Naive thymus-derived CD4-positive, alpha-beta T cell (primary cell): ENCODE data around the gene STX11. TPM values are rescaled to one million over a fixed set of nuclear protein-coding genes. Genes with fewer than 3 reads are reported as not detected.

Experiments used
- ATAC-seq: fragments of 150-1000 bp; cut with Tn5 transposase; 2 replicates; pipeline ENCODE4 v1.10.0; 2021; ENCODE audit warnings: mild to moderate bottlenecking, moderate library complexity
- CTCF ChIA-PET: fragments of 350-600 bp; sonication (Branson Sonifier 250); formaldehyde crosslinking; loops from one replicate; lab custom pipeline; 2021; ENCODE audit warnings: antibody characterized with exemption; lab: Charles Lee
- POLR2A ChIA-PET: fragments of 350-600 bp; sonication (Branson Sonifier 250); formaldehyde crosslinking; loops from one replicate; lab custom pipeline; 2021; ENCODE audit warnings: antibody characterized with exemption, inconsistent platforms; lab: Charles Lee
- DNase-seq, 9 donors: peaks; one replicate each; pipeline versions ENCODE4 v3.0.0 to v3.0.0-alpha.2; 2020 to 2022; ENCODE audit warnings: mixed read lengths in 1 of 9
- H3K27ac ChIP-seq: one replicate; pipeline ENCODE4 v1.7.0; 2013; ENCODE audit warnings: mild to moderate bottlenecking, low read depth, low read length, moderate library complexity
- H3K27me3 ChIP-seq, 2 donors: one replicate each; pipeline ENCODE4 v1.7.0; 2013; ENCODE audit warnings: low read length in 2 of 2, mild to moderate bottlenecking in 2 of 2, moderate library complexity in 2 of 2; ENCODE audit not compliant: control insufficient read depth in 2 of 2, insufficient read depth in 2 of 2
- H3K36me3 ChIP-seq, 3 experiments: 1 replicate in 2 of 3; 2 replicates in 1 of 3; pipeline ENCODE4 v1.7.0; 2013; ENCODE audit warnings: low read length in 3 of 3, mild to moderate bottlenecking in 3 of 3, moderate library complexity in 1 of 3; ENCODE audit not compliant: insufficient read depth in 3 of 3, control insufficient read depth in 2 of 3
- H3K4me1 ChIP-seq, 2 donors: one replicate each; pipeline ENCODE4 v1.7.0; 2013; ENCODE audit warnings: low read length in 2 of 2, mild to moderate bottlenecking in 2 of 2, moderate library complexity in 1 of 2; ENCODE audit not compliant: control insufficient read depth in 2 of 2, insufficient read depth in 2 of 2
- H3K4me3 ChIP-seq: 2 replicates; pipeline ENCODE4 v1.7.0; 2013; ENCODE audit warnings: mild to moderate bottlenecking, low read length
- H3K9me3 ChIP-seq, 3 experiments: 1 replicate in 2 of 3; 2 replicates in 1 of 3; pipeline ENCODE4 v1.7.0; 2013; ENCODE audit warnings: low read length in 3 of 3; ENCODE audit not compliant: control insufficient read depth in 2 of 3
- H3K27ac Mint-ChIP-seq, 9 donors: one replicate each; pipeline ENCODE4 v1.8.0; 2020 to 2022; ENCODE audit warnings: mixed read lengths in 9 of 9, mild to moderate bottlenecking in 8 of 9, moderate library complexity in 5 of 9, inconsistent platforms in 2 of 9
- H3K27me3 Mint-ChIP-seq, 5 donors: one replicate each; pipeline ENCODE4 v1.8.0; 2021 to 2022; ENCODE audit warnings: mixed read lengths in 5 of 5, mild to moderate bottlenecking in 1 of 5
- H3K36me3 Mint-ChIP-seq, 5 donors: one replicate each; pipeline ENCODE4 v1.8.0; 2020 to 2022; ENCODE audit warnings: mixed read lengths in 5 of 5, mild to moderate bottlenecking in 3 of 5, inconsistent platforms in 1 of 5
- H3K4me1 Mint-ChIP-seq, 7 donors: one replicate each; pipeline ENCODE4 v1.8.0; 2020 to 2022; ENCODE audit warnings: mixed read lengths in 7 of 7, mild to moderate bottlenecking in 3 of 7, inconsistent platforms in 1 of 7
- H3K4me3 Mint-ChIP-seq, 10 donors: one replicate each; pipeline ENCODE4 v1.8.0; 2020 to 2022; ENCODE audit warnings: mild to moderate bottlenecking in 10 of 10, mixed read lengths in 10 of 10, moderate library complexity in 6 of 10, inconsistent platforms in 2 of 10
- H3K9me3 Mint-ChIP-seq, 11 donors: one replicate each; pipeline ENCODE4 v1.8.0; 2020 to 2022; ENCODE audit warnings: mixed read lengths in 11 of 11, mild to moderate bottlenecking in 4 of 11, inconsistent platforms in 1 of 11, moderate library complexity in 1 of 11
- intact Hi-C, 2 donors: fragments of 100-400 bp; cut with micrococcal nuclease; formaldehyde crosslinking; loops; one replicate each; pipeline ENCODE4 v1.15.1; 2023
- polyA plus RNA-seq, 2 donors: library from polyadenylated mRNA; unstranded; fragments of 300-500 nt; fragmentation: Illumina TruSeq; gene quantifications; one replicate each; pipeline ENCODE4 v1.2.3, GENCODE V29; 2021
- total RNA-seq, 6 experiments: library from RNA in 5 of 6; stranded (reverse) in 5 of 6; gene quantifications; 1 replicate in 5 of 6; 2 replicates in 1 of 6; pipeline ENCODE4 v1.2.3 and lab custom pipeline; 2021 to 2026

The STX11 gene
- total and polyA plus RNA-seq, 7 experiments from 2014 or later, result 1.9 to 60.5 (median 2.7) TPM

GRCh38 chr6:144159223-144159622 lies 8.9 kb downstream of the STX11 start:
- Histone ChIP-seq H3K4me1 (peaks cover 0 to 8% of the 10 kb centered on the region in 2 donors), H3K36me3 (no peaks in the 10 kb centered on the region), H3K9me3 (no peaks in the 10 kb centered on the region), H3K27me3 (no peaks in the 10 kb centered on the region), H3K27ac (no peak overlapping the region), H3K4me3 (no peak overlapping the region)
- Mint-ChIP-seq H3K27me3 (no peaks in the 10 kb centered on the region), H3K4me1 (peaks cover 0 to 33% (median 0%) of the 10 kb centered on the region in 7 donors), H3K4me3 (no peak overlapping the region), H3K36me3 (peaks cover 3 to 32% (median 8%) of the 10 kb centered on the region in 5 donors), H3K9me3 (no peaks in the 10 kb centered on the region), H3K27ac (no peak overlapping the region)
- ChIA-PET CTCF (no interaction called here), POLR2A (no interaction called here)
- peak; percentile 12 for ATAC-seq
- DNase-seq, result no peak
- intact Hi-C loops, result loop anchor here in 1 of 2 donors (10.0 kb wide), 2 partner anchors 714 to 1224 kb away; no protein-coding TSS in a partner anchor

- Mint-ChIP-seq H3K4me3 (no peak overlapping the region), H3K4me1 (peaks cover 0 to 27% (median 0%) of the 10 kb centered on the region in 7 donors), H3K27ac (no peak overlapping the region), H3K27me3 (no peaks in the 10 kb centered on the region), H3K36me3 (peaks cover 3 to 30% (median 8%) of the 10 kb centered on the region in 5 donors), H3K9me3 (no peaks in the 10 kb centered on the region)
- Histone ChIP-seq H3K27ac (no peak overlapping the region), H3K4me3 (no peak overlapping the region), H3K36me3 (no peaks in the 10 kb centered on the region), H3K27me3 (no peaks in the 10 kb centered on the region), H3K9me3 (no peaks in the 10 kb centered on the region), H3K4me1 (peaks cover 0 to 8% of the 10 kb centered on the region in 2 donors)
- no peak for DNase-seq
- ATAC-seq, result peak; percentile 44
- intact Hi-C loops, result loop anchor here in 1 of 2 donors (10.0 kb wide), 2 partner anchors 715 to 1225 kb away; no protein-coding TSS in a partner anchor
- ChIA-PET POLR2A (no interaction called here), CTCF (no interaction called here)
Observed at GRCh38 chr6:144159742-144160141, 9.4 kb downstream of the STX11 start.

- ChIA-PET POLR2A (no interaction called here), CTCF (no interaction called here)
- Histone ChIP-seq H3K4me3 (no peak overlapping the region), H3K36me3 (no peaks in the 10 kb centered on the region), H3K9me3 (no peaks in the 10 kb centered on the region), H3K27ac (no peak overlapping the region), H3K4me1 (peaks cover 0 to 2% of the 10 kb centered on the region in 2 donors), H3K27me3 (no peaks in the 10 kb centered on the region)
- intact Hi-C loops, result no loop called here
- peaks cover 0 to 20% (median 0%) of the 10 kb centered on the region in 7 donors for H3K4me1 Mint-ChIP-seq
- no peak overlapping the region for H3K27ac Mint-ChIP-seq
- ATAC-seq (no peak), DNase-seq (no peak)
- H3K27me3 Mint-ChIP-seq, result no peaks in the 10 kb centered on the region
- H3K36me3 Mint-ChIP-seq, result peaks cover 3 to 30% (median 8%) of the 10 kb centered on the region in 5 donors
- no peak overlapping the region for H3K4me3 Mint-ChIP-seq
- no peaks in the 10 kb centered on the region for H3K9me3 Mint-ChIP-seq
Observed at GRCh38 chr6:144160431-144161005, 10.2 kb downstream of the STX11 start.

- POLR2A ChIA-PET, result no interaction called here
- ATAC-seq, result peak; percentile 64
Observed at GRCh38 chr6:144161975-144162374, 11.7 kb downstream of the STX11 start.

GRCh38 chr6:144162977-144163376 lies 12.7 kb downstream of the STX11 start:
- Mint-ChIP-seq H3K9me3 (no peaks in the 10 kb centered on the region), H3K27ac (no peak overlapping the region), H3K4me1 (peaks cover 0 to 10% (median 0%) of the 10 kb centered on the region in 7 donors), H3K4me3 (no peak overlapping the region), H3K36me3 (peaks cover 0 to 22% (median 8%) of the 10 kb centered on the region in 5 donors), H3K27me3 (no peaks in the 10 kb centered on the region)
- Histone ChIP-seq H3K27me3 (no peaks in the 10 kb centered on the region), H3K4me3 (no peak overlapping the region), H3K9me3 (no peaks in the 10 kb centered on the region), H3K36me3 (no peaks in the 10 kb centered on the region), H3K27ac (no peak overlapping the region), H3K4me1 (no peaks in the 10 kb centered on the region)
- peak; percentile 55 for ATAC-seq
- CTCF ChIA-PET, result no interaction called here
- intact Hi-C loops, result no loop called here
- POLR2A ChIA-PET, result no interaction called here
- no peak for DNase-seq

More at GRCh38 chr6:144161975-144162374, 11.7 kb downstream of the STX11 start:
- H3K27ac Mint-ChIP-seq, result no peak overlapping the region
- peaks cover 0 to 12% (median 0%) of the 10 kb centered on the region in 7 donors for H3K4me1 Mint-ChIP-seq
- H3K36me3 Mint-ChIP-seq, result peaks cover 3 to 25% (median 8%) of the 10 kb centered on the region in 5 donors
- H3K27ac ChIP-seq, result no peak overlapping the region
- H3K4me3 ChIP-seq, result no peak overlapping the region
- DNase-seq, result no peak
- no peaks in the 10 kb centered on the region for H3K27me3 ChIP-seq
- H3K9me3 ChIP-seq, result no peaks in the 10 kb centered on the region
- CTCF ChIA-PET, result no interaction called here
- no peaks in the 10 kb centered on the region for H3K36me3 ChIP-seq
- intact Hi-C loops, result no loop called here
- H3K4me3 Mint-ChIP-seq, result no peak overlapping the region
- no peaks in the 10 kb centered on the region for H3K4me1 ChIP-seq
- H3K27me3 Mint-ChIP-seq, result no peaks in the 10 kb centered on the region
- no peaks in the 10 kb centered on the region for H3K9me3 Mint-ChIP-seq

- DNase-seq (no peak), ATAC-seq (no peak)
- no peak overlapping the region for H3K4me3 Mint-ChIP-seq
- ChIA-PET CTCF (no interaction called here), POLR2A (no interaction called here)
- peaks cover 0 to 16% (median 0%) of the 10 kb centered on the region in 7 donors for H3K4me1 Mint-ChIP-seq
- H3K27ac Mint-ChIP-seq, result no peak overlapping the region
- Histone ChIP-seq H3K4me3 (no peak overlapping the region), H3K9me3 (no peaks in the 10 kb centered on the region), H3K36me3 (no peaks in the 10 kb centered on the region), H3K27me3 (no peaks in the 10 kb centered on the region), H3K27ac (no peak overlapping the region), H3K4me1 (no peaks in the 10 kb centered on the region)
- H3K36me3 Mint-ChIP-seq, result peaks cover 0 to 36% (median 11%) of the 10 kb centered on the region in 5 donors
- no peaks in the 10 kb centered on the region for H3K9me3 Mint-ChIP-seq
- no peaks in the 10 kb centered on the region for H3K27me3 Mint-ChIP-seq
- intact Hi-C loops, result no loop called here
Observed at GRCh38 chr6:144165784-144166183, 15.5 kb downstream of the STX11 start.

GRCh38 chr6:144170044-144170443 lies 19.7 kb downstream of the STX11 start:
- CTCF ChIA-PET, result no interaction called here
- Histone ChIP-seq H3K27ac (no peak overlapping the region), H3K9me3 (no peaks in the 10 kb centered on the region), H3K36me3 (no peaks in the 10 kb centered on the region), H3K27me3 (no peaks in the 10 kb centered on the region), H3K4me1 (no peaks in the 10 kb centered on the region), H3K4me3 (no peak overlapping the region)
- DNase-seq (no peak), ATAC-seq (no peak)
- Mint-ChIP-seq H3K27me3 (no peaks in the 10 kb centered on the region), H3K36me3 (peaks cover 0 to 50% (median 18%) of the 10 kb centered on the region in 5 donors), H3K4me1 (peaks cover 0 to 9% (median 0%) of the 10 kb centered on the region in 7 donors), H3K4me3 (no peak overlapping the region), H3K9me3 (no peaks in the 10 kb centered on the region), H3K27ac (no peak overlapping the region)
- POLR2A ChIA-PET, result no interaction called here
- intact Hi-C loops, result no loop called here
